Panc1 (cell line): ENCODE measurements around the gene TWSG1. TPM values are rescaled to one million over a fixed set of nuclear protein-coding genes. Genes with fewer than 3 reads are reported as not detected.

Experiments used
- ATAC-seq: fragments of 200-7000 bp; cut with Tn5 transposase; 2 replicates; pipeline ENCODE4 v1.9.1; 2020; ENCODE audit warnings: mild to moderate bottlenecking, moderate library complexity
- BruUV-seq: library from RNA; stranded (reverse); fragments of 400-500 nt; replicated peaks from 2 replicates; lab custom pipeline; 2021; lab: Mats Ljungman, UMichigan
- CTCF ChIA-PET: fragments of 300-600 bp; sonication (Branson Sonifier 250); formaldehyde crosslinking; loops from one replicate; lab custom pipeline; 2022; ENCODE audit warnings: antibody characterized with exemption; lab: Charles Lee
- POLR2A ChIA-PET: fragments of 300-600 bp; sonication (Branson Sonifier 250); formaldehyde crosslinking; loops from one replicate; lab custom pipeline; 2022; ENCODE audit warnings: antibody characterized with exemption; lab: Charles Lee
- DNase-seq: peaks from one replicate; pipeline ENCODE4 v3.0.0-alpha.2; 2010; ENCODE audit warnings: low read depth, low spot score
- H3K27ac ChIP-seq: 2 replicates; pipeline ENCODE4 v1.5.1; 2011; ENCODE audit warnings: mild to moderate bottlenecking, low read length, inconsistent platforms
- H3K27me3 ChIP-seq: fragments of 200-500 bp; sonication (Bioruptor generic); 2 replicates; pipeline ENCODE4 v1.6.0; 2014; ENCODE audit warnings: low read length, inconsistent platforms; ENCODE audit not compliant: control insufficient read depth, insufficient read depth
- H3K36me3 ChIP-seq: fragments of 200-500 bp; sonication (Bioruptor generic); 2 replicates; pipeline ENCODE4 v1.5.1; 2014; ENCODE audit warnings: inconsistent platforms, mild to moderate bottlenecking, low read length, moderate library complexity; ENCODE audit not compliant: control insufficient read depth, insufficient read depth
- H3K4me1 ChIP-seq: 2 replicates; pipeline ENCODE4 v1.5.1; 2011; ENCODE audit warnings: inconsistent platforms, mild to moderate bottlenecking, low read length, moderate library complexity; ENCODE audit not compliant: control insufficient read depth, insufficient read depth
- H3K4me3 ChIP-seq, 2 experiments: 2 replicates each; pipeline ENCODE4 v1.5.1; 2011 to 2012; ENCODE audit warnings: low read depth in 2 of 2, low read length in 2 of 2, mild to moderate bottlenecking in 2 of 2, inconsistent platforms in 1 of 2, moderate library complexity in 1 of 2
- H3K9me3 ChIP-seq: fragments of 200-500 bp; sonication (Bioruptor generic); 2 replicates; pipeline ENCODE4 v1.5.1; 2014; ENCODE audit warnings: low read depth, mild to moderate bottlenecking, inconsistent platforms, low read length, moderate library complexity; ENCODE audit not compliant: control insufficient read depth, insufficient read depth
- CTCF ChIP-seq: fragments of 450-650 bp; IDR thresholded peaks from 2 replicates; pipeline ENCODE4 v1.5.1; 2017; ENCODE audit warnings: mild to moderate bottlenecking
- POLR2AphosphoS5 ChIP-seq: IDR thresholded peaks from 2 replicates; pipeline ENCODE4 v1.6.1; 2012; ENCODE audit warnings: mild to moderate bottlenecking, low read depth, low read length, moderate library complexity
- REST ChIP-seq, 2 experiments: IDR thresholded peaks; 2 replicates each; pipeline ENCODE4 v1.6.1; 2011 to 2012; ENCODE audit warnings: low read depth in 2 of 2, control low read depth in 1 of 2, low read length in 1 of 2, mild to moderate bottlenecking in 1 of 2, moderate library complexity in 1 of 2; ENCODE audit not compliant: insufficient read depth in 1 of 2
- SIN3A ChIP-seq: IDR thresholded peaks from 2 replicates; pipeline ENCODE4 v1.6.1; 2012; ENCODE audit warnings: low read depth, mild to moderate bottlenecking, low read length, moderate library complexity, borderline replicate concordance; ENCODE audit not compliant: insufficient read depth
- TCF7L2 ChIP-seq: IDR thresholded peaks from 2 replicates; pipeline ENCODE4 v1.6.1; 2011; ENCODE audit warnings: mild to moderate bottlenecking, low read depth, low read length, inconsistent platforms
- in situ Hi-C: cut with HindIII; loops from 2 replicates; pipeline ENCODE4 v1.10.0; 2016; ENCODE audit warnings: low sequenced_read_pairs, low pct_unique_long_range_greater_than_20kb
- intact Hi-C: fragments of 100-400 bp; cut with micrococcal nuclease; formaldehyde crosslinking; loops from one replicate; pipeline ENCODE4 v1.10.0; 2022; ENCODE audit not compliant: unreplicated experiment
- total RNA-seq: library from RNA; stranded (reverse); gene quantifications from one replicate; pipeline ENCODE4 v1.2.1, GENCODE V29; 2021; ENCODE audit not compliant: unreplicated experiment

Gene TWSG1
- total RNA-seq, 1 experiment from 2014 or later = 54.1 TPM

GRCh38 chr18:9437672-9438071, 103.1 kb downstream of the TWSG1 start:
- no peak overlapping the region for H3K27ac ChIP-seq
- in situ Hi-C loops = no loop called here
- no peaks in the 10 kb centered on the region for H3K27me3 ChIP-seq
- ChIA-PET POLR2A (no interaction called here), CTCF (interaction anchor here (0.6 kb wide), 1 partner anchor 108 kb away, joined by 3 read pairs; no protein-coding TSS in a partner anchor)
- H3K4me3 ChIP-seq = no peak overlapping the region
- H3K36me3 ChIP-seq = no peaks in the 10 kb centered on the region
- intact Hi-C loops = no loop called here
- no peaks in the 10 kb centered on the region for H3K9me3 ChIP-seq
- no peak for DNase-seq
- no peaks in the 10 kb centered on the region for H3K4me1 ChIP-seq
- ATAC-seq = no peak
- TF ChIP-seq CTCF (no peak), REST (IDR thresholded peaks at IDR 0.05; ENCODE audit: insufficient read depth in 1 of 2, low read depth in 2 of 2, low read length in 1 of 2) (no peak), POLR2AphosphoS5 (no peak), SIN3A (no peak), TCF7L2 (no peak)
- no TSS peak for BruUV-seq

- Histone ChIP-seq H3K27ac (no peak overlapping the region), H3K9me3 (no peaks in the 10 kb centered on the region), H3K4me1 (no peaks in the 10 kb centered on the region), H3K36me3 (no peaks in the 10 kb centered on the region), H3K27me3 (no peaks in the 10 kb centered on the region), H3K4me3 (no peak overlapping the region)
- intact Hi-C loops = no loop called here
- CTCF ChIA-PET = no interaction called here
- in situ Hi-C loops = no loop called here
- BruUV-seq = no TSS peak
- no peak for DNase-seq
- ATAC-seq = no peak
- POLR2A ChIA-PET = no interaction called here
- TF ChIP-seq REST (IDR thresholded peaks at IDR 0.05; ENCODE audit: insufficient read depth in 1 of 2, low read depth in 2 of 2, low read length in 1 of 2) (no peak), POLR2AphosphoS5 (no peak), CTCF (no peak)
These were observed 106.5 kb downstream of the TWSG1 start for GRCh38 chr18:9441061-9441460.
